SK-N-SH treated with all-trans-retinoic acid at 6 μM for 48 hours (cell line): Measurements from ENCODE around the gene SYT4.
A peak's percentile ranks its signal among the peaks of the same experiment; 100 is the strongest.

ENCODE experiments used
- ATAC-seq: fragments of 200-7000 bp; cut with Tn5 transposase; 3 replicates; pipeline ENCODE4 v1.9.1; 2020; ENCODE audit warnings: mild to moderate bottlenecking, moderate library complexity
- ARNTL ChIP-seq: fragments of 450-650 bp; formaldehyde crosslinking; IDR thresholded peaks from 2 replicates; pipeline ENCODE4 v1.5.0; 2020; ENCODE audit warnings: low read depth, mild to moderate bottlenecking, moderate library complexity, borderline replicate concordance
- BACH2 ChIP-seq: fragments of 250-450 bp; sonication (Bioruptor Pico); IDR thresholded peaks from 2 replicates; pipeline ENCODE4 v1.9.0; 2021; ENCODE audit warnings: mild to moderate bottlenecking, borderline replicate concordance
- CSDC2 ChIP-seq: fragments of 250-450 bp; sonication (Bioruptor Pico); IDR thresholded peaks from 2 replicates; pipeline ENCODE4 v1.5.0; 2020; ENCODE audit warnings: mild to moderate bottlenecking, moderate library complexity
- ESRRG ChIP-seq: fragments of 250-450 bp; sonication (Bioruptor Pico); IDR thresholded peaks from 2 replicates; pipeline ENCODE4 v1.6.1; 2021; ENCODE audit warnings: mild to moderate bottlenecking
- GLIS3 ChIP-seq: fragments of 250-450 bp; sonication (Bioruptor Pico); IDR thresholded peaks from 2 replicates; pipeline ENCODE4 v1.5.0; 2020; ENCODE audit warnings: mild to moderate bottlenecking, moderate library complexity
- ISL1 ChIP-seq: fragments of 250-450 bp; sonication (Bioruptor Pico); IDR thresholded peaks from 2 replicates; pipeline ENCODE4 v2.1.2; 2022; ENCODE audit warnings: mild to moderate bottlenecking, moderate library complexity
- OSR1 ChIP-seq: fragments of 250-450 bp; sonication (Bioruptor Pico); IDR thresholded peaks from 2 replicates; pipeline ENCODE4 v1.8.0; 2022; ENCODE audit warnings: moderate library complexity, mild to moderate bottlenecking, inconsistent platforms
- PPARA ChIP-seq: fragments of 250-450 bp; sonication (Bioruptor Pico); IDR thresholded peaks from 2 replicates; pipeline ENCODE4 v1.5.0; 2020; ENCODE audit warnings: mild to moderate bottlenecking, borderline replicate concordance
- RARB ChIP-seq: fragments of 250-450 bp; sonication (Bioruptor Pico); IDR thresholded peaks from 2 replicates; pipeline ENCODE4 v1.8.0; 2021; ENCODE audit warnings: mild to moderate bottlenecking, moderate library complexity
- SNAI2 ChIP-seq: fragments of 250-450 bp; sonication (Bioruptor Pico); IDR thresholded peaks from 2 replicates; pipeline ENCODE4 v1.5.0; 2020; ENCODE audit warnings: mild to moderate bottlenecking, moderate library complexity
- TOX ChIP-seq: fragments of 250-450 bp; sonication (Bioruptor Pico); IDR thresholded peaks from 2 replicates; pipeline ENCODE4 v1.8.0; 2021; ENCODE audit warnings: mild to moderate bottlenecking, moderate library complexity, borderline replicate concordance
- ZC3H10 ChIP-seq: fragments of 250-450 bp; sonication (Bioruptor Pico); IDR thresholded peaks from 2 replicates; pipeline ENCODE4 v1.5.1; 2021; ENCODE audit warnings: mild to moderate bottlenecking, moderate library complexity
- ZFP3 ChIP-seq: fragments of 250-450 bp; sonication (Bioruptor Pico); IDR thresholded peaks from 2 replicates; pipeline ENCODE4 v1.5.0; 2020; ENCODE audit warnings: mild to moderate bottlenecking, moderate library complexity
- ZNF565 ChIP-seq: fragments of 450-650 bp; formaldehyde crosslinking; conservative IDR thresholded peaks from 2 replicates; pipeline ENCODE4 v1.5.0; 2020; ENCODE audit warnings: low read depth, mild to moderate bottlenecking, moderate library complexity
- ZNF70 ChIP-seq: fragments of 450-650 bp; formaldehyde crosslinking; IDR thresholded peaks from 2 replicates; pipeline ENCODE4 v1.5.0; 2020; ENCODE audit warnings: mild to moderate bottlenecking, moderate library complexity
- ZNF8 ChIP-seq: fragments of 450-650 bp; formaldehyde crosslinking; IDR thresholded peaks from 2 replicates; pipeline ENCODE4 v1.5.0; 2020; ENCODE audit warnings: mild to moderate bottlenecking, moderate library complexity
- TF ChIP-seq, protein P1 (sequence below): fragments of 250-450 bp; sonication (Bioruptor Pico); IDR thresholded peaks from 2 replicates; pipeline ENCODE4 v1.5.0; 2020; ENCODE audit warnings: mild to moderate bottlenecking, moderate library complexity
- TF ChIP-seq, protein P2 (sequence below): fragments of 250-450 bp; sonication (Bioruptor Pico); IDR thresholded peaks from 2 replicates; pipeline ENCODE4 v1.8.0; 2020; ENCODE audit warnings: mild to moderate bottlenecking, moderate library complexity, borderline replicate concordance
- TF ChIP-seq, protein P3 (sequence below): fragments of 250-450 bp; sonication (Bioruptor Pico); IDR thresholded peaks from 2 replicates; pipeline ENCODE4 v1.5.1; 2020; ENCODE audit warnings: low read depth, mild to moderate bottlenecking, moderate library complexity
- TF ChIP-seq, protein P4 (sequence below): fragments of 250-450 bp; sonication (Bioruptor Pico); IDR thresholded peaks from 2 replicates; pipeline ENCODE4 v1.5.1; 2021; ENCODE audit warnings: mild to moderate bottlenecking, moderate library complexity
- TF ChIP-seq, protein P5 (sequence below): fragments of 250-450 bp; sonication (Bioruptor Pico); IDR thresholded peaks from 2 replicates; pipeline ENCODE4 v1.8.0; 2021; ENCODE audit warnings: low read depth, mild to moderate bottlenecking, moderate library complexity, borderline replicate concordance

Gene SYT4, protein sequence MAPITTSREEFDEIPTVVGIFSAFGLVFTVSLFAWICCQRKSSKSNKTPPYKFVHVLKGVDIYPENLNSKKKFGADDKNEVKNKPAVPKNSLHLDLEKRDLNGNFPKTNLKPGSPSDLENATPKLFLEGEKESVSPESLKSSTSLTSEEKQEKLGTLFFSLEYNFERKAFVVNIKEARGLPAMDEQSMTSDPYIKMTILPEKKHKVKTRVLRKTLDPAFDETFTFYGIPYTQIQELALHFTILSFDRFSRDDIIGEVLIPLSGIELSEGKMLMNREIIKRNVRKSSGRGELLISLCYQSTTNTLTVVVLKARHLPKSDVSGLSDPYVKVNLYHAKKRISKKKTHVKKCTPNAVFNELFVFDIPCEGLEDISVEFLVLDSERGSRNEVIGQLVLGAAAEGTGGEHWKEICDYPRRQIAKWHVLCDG

DNA sequence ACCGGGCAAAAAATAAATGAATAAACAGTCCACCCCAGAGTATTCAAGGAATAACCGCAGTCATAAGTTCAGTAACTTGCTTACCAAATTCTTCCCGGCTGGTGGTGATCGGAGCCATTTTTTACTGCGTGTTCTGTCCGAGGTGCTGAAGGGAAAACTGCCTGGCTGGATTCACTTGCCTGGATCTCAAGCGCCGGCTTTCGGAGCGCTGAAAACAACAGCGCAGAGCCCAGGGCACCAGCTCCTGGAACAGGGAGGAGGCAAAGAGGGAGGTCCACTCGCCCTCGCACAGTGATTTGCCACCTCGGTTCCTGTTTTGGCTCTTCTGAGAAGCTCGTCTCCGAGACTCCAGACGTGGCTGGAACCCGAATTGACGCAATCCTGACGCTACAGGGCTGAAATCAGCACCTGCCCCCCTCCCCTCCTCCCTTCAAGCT lies at the start of gene SYT4:
Gene SYT4, minus strand, starts transcription at position 327 of the 437 bp plus-strand sequence. Its CDS starts 209 bp downstream, at position 118.
- ATAC-seq, result peak; percentile 96
- TF ChIP-seq ARNTL (CRISPR knock-in tag) (no peak), ZFP3 (peak; percentile 40), CSDC2 (CRISPR knock-in tag) (peak; percentile 90; the same call in 1 of the 2 replicates), ZNF8 (CRISPR knock-in tag) (0 out of 2 replicates have a peak, but pooled peaks have one; percentile 14)
- TF ChIP-seq, protein P1, sequence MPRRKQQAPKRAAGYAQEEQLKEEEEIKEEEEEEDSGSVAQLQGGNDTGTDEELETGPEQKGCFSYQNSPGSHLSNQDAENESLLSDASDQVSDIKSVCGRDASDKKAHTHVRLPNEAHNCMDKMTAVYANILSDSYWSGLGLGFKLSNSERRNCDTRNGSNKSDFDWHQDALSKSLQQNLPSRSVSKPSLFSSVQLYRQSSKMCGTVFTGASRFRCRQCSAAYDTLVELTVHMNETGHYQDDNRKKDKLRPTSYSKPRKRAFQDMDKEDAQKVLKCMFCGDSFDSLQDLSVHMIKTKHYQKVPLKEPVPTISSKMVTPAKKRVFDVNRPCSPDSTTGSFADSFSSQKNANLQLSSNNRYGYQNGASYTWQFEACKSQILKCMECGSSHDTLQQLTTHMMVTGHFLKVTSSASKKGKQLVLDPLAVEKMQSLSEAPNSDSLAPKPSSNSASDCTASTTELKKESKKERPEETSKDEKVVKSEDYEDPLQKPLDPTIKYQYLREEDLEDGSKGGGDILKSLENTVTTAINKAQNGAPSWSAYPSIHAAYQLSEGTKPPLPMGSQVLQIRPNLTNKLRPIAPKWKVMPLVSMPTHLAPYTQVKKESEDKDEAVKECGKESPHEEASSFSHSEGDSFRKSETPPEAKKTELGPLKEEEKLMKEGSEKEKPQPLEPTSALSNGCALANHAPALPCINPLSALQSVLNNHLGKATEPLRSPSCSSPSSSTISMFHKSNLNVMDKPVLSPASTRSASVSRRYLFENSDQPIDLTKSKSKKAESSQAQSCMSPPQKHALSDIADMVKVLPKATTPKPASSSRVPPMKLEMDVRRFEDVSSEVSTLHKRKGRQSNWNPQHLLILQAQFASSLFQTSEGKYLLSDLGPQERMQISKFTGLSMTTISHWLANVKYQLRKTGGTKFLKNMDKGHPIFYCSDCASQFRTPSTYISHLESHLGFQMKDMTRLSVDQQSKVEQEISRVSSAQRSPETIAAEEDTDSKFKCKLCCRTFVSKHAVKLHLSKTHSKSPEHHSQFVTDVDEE (CRISPR knock-in tag), result peak; percentile 37; the same call in 1 of the 2 replicates
- TF ChIP-seq, all 23 proteins: peak for 4

DNA sequence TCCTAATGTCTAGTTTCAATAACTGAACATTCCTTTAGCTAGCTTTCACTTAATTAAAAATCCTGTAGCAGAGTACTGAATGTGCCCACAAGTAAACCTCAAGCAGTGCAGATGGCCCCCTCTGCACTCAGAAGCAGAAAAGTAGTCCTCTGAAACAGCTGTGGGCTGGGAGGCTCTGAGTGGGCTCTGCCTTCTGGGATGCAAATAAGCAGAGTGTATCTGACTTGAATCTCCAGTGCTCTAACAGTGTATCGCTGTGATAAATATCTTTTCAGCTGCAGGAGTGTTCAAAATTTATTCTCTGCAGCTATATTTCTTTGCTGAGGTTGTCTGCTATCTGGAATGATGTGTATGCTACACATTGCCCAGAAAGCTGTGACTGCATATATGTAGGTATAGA lies 44.8 kb upstream of the SYT4 start:
- no peak for ATAC-seq
- TF ChIP-seq ZNF8 (CRISPR knock-in tag) (no peak), ISL1 (CRISPR knock-in tag) (no peak), ZNF70 (CRISPR knock-in tag) (no peak)
- TF ChIP-seq, protein P1 (CRISPR knock-in tag), result 0 out of 2 replicates have a peak, but pooled peaks have one; percentile 11
- TF ChIP-seq, protein P2, sequence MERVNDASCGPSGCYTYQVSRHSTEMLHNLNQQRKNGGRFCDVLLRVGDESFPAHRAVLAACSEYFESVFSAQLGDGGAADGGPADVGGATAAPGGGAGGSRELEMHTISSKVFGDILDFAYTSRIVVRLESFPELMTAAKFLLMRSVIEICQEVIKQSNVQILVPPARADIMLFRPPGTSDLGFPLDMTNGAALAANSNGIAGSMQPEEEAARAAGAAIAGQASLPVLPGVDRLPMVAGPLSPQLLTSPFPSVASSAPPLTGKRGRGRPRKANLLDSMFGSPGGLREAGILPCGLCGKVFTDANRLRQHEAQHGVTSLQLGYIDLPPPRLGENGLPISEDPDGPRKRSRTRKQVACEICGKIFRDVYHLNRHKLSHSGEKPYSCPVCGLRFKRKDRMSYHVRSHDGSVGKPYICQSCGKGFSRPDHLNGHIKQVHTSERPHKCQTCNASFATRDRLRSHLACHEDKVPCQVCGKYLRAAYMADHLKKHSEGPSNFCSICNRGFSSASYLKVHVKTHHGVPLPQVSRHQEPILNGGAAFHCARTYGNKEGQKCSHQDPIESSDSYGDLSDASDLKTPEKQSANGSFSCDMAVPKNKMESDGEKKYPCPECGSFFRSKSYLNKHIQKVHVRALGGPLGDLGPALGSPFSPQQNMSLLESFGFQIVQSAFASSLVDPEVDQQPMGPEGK (CRISPR knock-in tag), result no peak
- TF ChIP-seq, protein P3, sequence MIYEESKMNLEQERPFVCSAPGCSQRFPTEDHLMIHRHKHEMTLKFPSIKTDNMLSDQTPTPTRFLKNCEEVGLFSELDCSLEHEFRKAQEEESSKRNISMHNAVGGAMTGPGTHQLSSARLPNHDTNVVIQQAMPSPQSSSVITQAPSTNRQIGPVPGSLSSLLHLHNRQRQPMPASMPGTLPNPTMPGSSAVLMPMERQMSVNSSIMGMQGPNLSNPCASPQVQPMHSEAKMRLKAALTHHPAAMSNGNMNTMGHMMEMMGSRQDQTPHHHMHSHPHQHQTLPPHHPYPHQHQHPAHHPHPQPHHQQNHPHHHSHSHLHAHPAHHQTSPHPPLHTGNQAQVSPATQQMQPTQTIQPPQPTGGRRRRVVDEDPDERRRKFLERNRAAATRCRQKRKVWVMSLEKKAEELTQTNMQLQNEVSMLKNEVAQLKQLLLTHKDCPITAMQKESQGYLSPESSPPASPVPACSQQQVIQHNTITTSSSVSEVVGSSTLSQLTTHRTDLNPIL (CRISPR knock-in tag), result no peak

DNA sequence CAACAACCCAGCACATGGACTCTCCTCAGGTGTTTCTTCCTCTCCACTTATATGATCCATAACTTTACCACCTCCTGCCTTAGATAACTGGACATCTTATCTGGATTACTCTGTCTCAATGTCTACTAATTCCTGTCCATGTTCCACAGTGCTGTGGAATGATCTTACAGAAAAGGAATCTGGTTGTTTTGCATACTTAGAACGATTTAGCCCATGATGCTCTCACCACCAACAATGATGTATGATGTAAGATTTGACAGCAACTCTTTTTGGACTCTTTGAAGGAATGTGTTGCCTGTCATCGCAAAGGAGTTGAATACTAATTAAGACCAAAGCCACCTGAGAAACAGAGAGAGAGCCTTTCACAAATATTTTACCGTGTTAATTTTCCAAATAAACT lies 37.7 kb upstream of the SYT4 start:
- ATAC-seq, result no peak
- TF ChIP-seq, protein P4, sequence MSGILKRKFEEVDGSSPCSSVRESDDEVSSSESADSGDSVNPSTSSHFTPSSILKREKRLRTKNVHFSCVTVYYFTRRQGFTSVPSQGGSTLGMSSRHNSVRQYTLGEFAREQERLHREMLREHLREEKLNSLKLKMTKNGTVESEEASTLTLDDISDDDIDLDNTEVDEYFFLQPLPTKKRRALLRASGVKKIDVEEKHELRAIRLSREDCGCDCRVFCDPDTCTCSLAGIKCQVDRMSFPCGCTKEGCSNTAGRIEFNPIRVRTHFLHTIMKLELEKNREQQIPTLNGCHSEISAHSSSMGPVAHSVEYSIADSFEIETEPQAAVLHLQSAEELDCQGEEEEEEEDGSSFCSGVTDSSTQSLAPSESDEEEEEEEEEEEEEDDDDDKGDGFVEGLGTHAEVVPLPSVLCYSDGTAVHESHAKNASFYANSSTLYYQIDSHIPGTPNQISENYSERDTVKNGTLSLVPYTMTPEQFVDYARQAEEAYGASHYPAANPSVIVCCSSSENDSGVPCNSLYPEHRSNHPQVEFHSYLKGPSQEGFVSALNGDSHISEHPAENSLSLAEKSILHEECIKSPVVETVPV (CRISPR knock-in tag), result no peak
- TF ChIP-seq ZNF565 (CRISPR knock-in tag) (no peak), ZC3H10 (no peak), TOX (no peak), ARNTL (CRISPR knock-in tag) (no peak), BACH2 (CRISPR knock-in tag) (no peak), ZNF8 (CRISPR knock-in tag) (no peak), SNAI2 (CRISPR knock-in tag) (no peak), ZNF70 (CRISPR knock-in tag) (no peak), RARB (CRISPR knock-in tag) (no peak), GLIS3 (no peak), ESRRG (CRISPR knock-in tag) (no peak), OSR1 (CRISPR knock-in tag) (no peak), CSDC2 (CRISPR knock-in tag) (no peak), PPARA (CRISPR knock-in tag) (no peak)
- TF ChIP-seq, protein P5, sequence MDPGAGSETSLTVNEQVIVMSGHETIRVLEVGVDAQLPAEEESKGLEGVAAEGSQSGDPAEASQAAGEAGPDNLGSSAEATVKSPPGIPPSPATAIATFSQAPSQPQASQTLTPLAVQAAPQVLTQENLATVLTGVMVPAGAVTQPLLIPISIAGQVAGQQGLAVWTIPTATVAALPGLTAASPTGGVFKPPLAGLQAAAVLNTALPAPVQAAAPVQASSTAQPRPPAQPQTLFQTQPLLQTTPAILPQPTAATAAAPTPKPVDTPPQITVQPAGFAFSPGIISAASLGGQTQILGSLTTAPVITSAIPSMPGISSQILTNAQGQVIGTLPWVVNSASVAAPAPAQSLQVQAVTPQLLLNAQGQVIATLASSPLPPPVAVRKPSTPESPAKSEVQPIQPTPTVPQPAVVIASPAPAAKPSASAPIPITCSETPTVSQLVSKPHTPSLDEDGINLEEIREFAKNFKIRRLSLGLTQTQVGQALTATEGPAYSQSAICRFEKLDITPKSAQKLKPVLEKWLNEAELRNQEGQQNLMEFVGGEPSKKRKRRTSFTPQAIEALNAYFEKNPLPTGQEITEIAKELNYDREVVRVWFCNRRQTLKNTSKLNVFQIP (CRISPR knock-in tag), result no peak
